GM12874 (cell line): ENCODE results near the gene NWD2.

ENCODE experiments used
- CTCF ChIP-seq: IDR thresholded peaks from 2 replicates; pipeline ENCODE4 v1.5.1; 2011; ENCODE audit warnings: low read depth, mild to moderate bottlenecking, control low read depth, low read length, moderate library complexity; ENCODE audit not compliant: insufficient read depth

The NWD2 gene

GRCh38 chr4:37244583-37245390 is at the start of gene NWD2:
NWD2 (plus strand) TSS chr4:37244743; CDS start chr4:37245068, 325 bp downstream.
- TF ChIP-seq CTCF = no peak

- no peak for TF ChIP-seq CTCF
Observed at GRCh38 chr4:37197899-37198298, 46.6 kb upstream of the NWD2 start.

- TF ChIP-seq CTCF = no peak
Observed at GRCh38 chr4:37216209-37216608, 28.3 kb upstream of the NWD2 start.

- TF ChIP-seq CTCF = no peak
Observed at GRCh38 chr4:37219242-37219641, 25.3 kb upstream of the NWD2 start.

- TF ChIP-seq CTCF = no peak
Observed at GRCh38 chr4:37219990-37220389, 24.6 kb upstream of the NWD2 start.

GRCh38 chr4:37220685-37221084 is 23.9 kb upstream of the NWD2 start:
- TF ChIP-seq CTCF = no peak

GRCh38 chr4:37223732-37224131 is 20.8 kb upstream of the NWD2 start:
- TF ChIP-seq CTCF = no peak

- TF ChIP-seq CTCF = no peak
Observed at GRCh38 chr4:37224854-37225253, 19.7 kb upstream of the NWD2 start.
